Mesothelial cell of epicardium (in vitro differentiated cells): Measurements from ENCODE around the gene GSTM5. TPM values are rescaled to one million over a fixed set of nuclear protein-coding genes. Genes with fewer than 3 reads are reported as not detected.
"Not testable (repeated sequence)": the region's sequence is repeated elsewhere in the genome, so short reads cannot be mapped to it uniquely, and the experiment has no call there.

Experiments
- DNase-seq, 2 experiments: peaks; one replicate each; pipeline ENCODE4 v3.0.0; 2021; ENCODE audit warnings: low spot score in 2 of 2; ENCODE audit not compliant: unreplicated experiment in 2 of 2
- H3K27ac Mint-ChIP-seq: 2 replicates; pipeline ENCODE4 v1.8.0; 2021; ENCODE audit warnings: mixed read lengths
- H3K27me3 Mint-ChIP-seq: 2 replicates; pipeline ENCODE4 v1.8.0; 2021; ENCODE audit warnings: low read depth, mixed read lengths
- H3K36me3 Mint-ChIP-seq: 2 replicates; pipeline ENCODE4 v1.8.0; 2021; ENCODE audit warnings: mixed read lengths
- H3K4me1 Mint-ChIP-seq: 2 replicates; pipeline ENCODE4 v1.8.0; 2021; ENCODE audit warnings: mixed read lengths
- H3K4me3 Mint-ChIP-seq: 2 replicates; pipeline ENCODE4 v1.8.0; 2021; ENCODE audit warnings: mild to moderate bottlenecking, moderate library complexity, mixed read lengths
- H3K9me3 Mint-ChIP-seq: 2 replicates; pipeline ENCODE4 v1.8.0; 2021; ENCODE audit warnings: mixed read lengths
- CTCF ChIP-seq: fragments of 200-600 bp; sonication (generic); IDR thresholded peaks from one replicate; pipeline ENCODE4 v1.5.0; 2021; ENCODE audit warnings: antibody characterized with exemption; ENCODE audit not compliant: unreplicated experiment
- total RNA-seq: library from RNA; stranded (reverse); gene quantifications from 3 replicates; pipeline ENCODE4 v1.2.1, GENCODE V29; 2021

The GSTM5 gene
- total RNA-seq, 1 donor from 2014 or later = 0.29 TPM

- Mint-ChIP-seq H3K27ac (peak overlapping the region; percentile 19), H3K27me3 (no peaks in the 10 kb centered on the region), H3K9me3 (no peaks in the 10 kb centered on the region), H3K36me3 (no peaks in the 10 kb centered on the region), H3K4me3 (no peak overlapping the region), H3K4me1 (peaks cover 10% of the 10 kb centered on the region)
- TF ChIP-seq CTCF = no peak
- peak; percentile 8 to 29 for DNase-seq
Observed at GRCh38 chr1:109764561-109765482, 52.8 kb downstream of the GSTM5 start.

- no peak overlapping the region for H3K4me3 Mint-ChIP-seq
- no peak for TF ChIP-seq CTCF
- peaks cover 12% of the 10 kb centered on the region for H3K4me1 Mint-ChIP-seq
- H3K9me3 Mint-ChIP-seq = no peaks in the 10 kb centered on the region
- H3K36me3 Mint-ChIP-seq = no peaks in the 10 kb centered on the region
- H3K27ac Mint-ChIP-seq = no peak overlapping the region
- no peak for DNase-seq
- H3K27me3 Mint-ChIP-seq = no peaks in the 10 kb centered on the region
Observed at GRCh38 chr1:109765483-109765815, 53.4 kb downstream of the GSTM5 start.

- no peaks in the 10 kb centered on the region for H3K36me3 Mint-ChIP-seq
Observed at GRCh38 chr1:109765896-109766615, 54.0 kb downstream of the GSTM5 start.

GRCh38 chr1:109766991-109767636 lies 55.1 kb downstream of the GSTM5 start:
- H3K4me1 Mint-ChIP-seq = peaks cover 18% of the 10 kb centered on the region
- not testable (repeated sequence) for H3K4me3 Mint-ChIP-seq, H3K27ac Mint-ChIP-seq, H3K36me3 Mint-ChIP-seq, H3K27me3 Mint-ChIP-seq, H3K9me3 Mint-ChIP-seq
- peak in 1 of 2 experiments; percentile 2 for DNase-seq

More at GRCh38 chr1:109765896-109766615, 54.0 kb downstream of the GSTM5 start:
- Mint-ChIP-seq H3K4me3 (no peak overlapping the region), H3K27ac (no peak overlapping the region), H3K9me3 (no peaks in the 10 kb centered on the region), H3K4me1 (peaks cover 18% of the 10 kb centered on the region), H3K27me3 (no peaks in the 10 kb centered on the region)
- DNase-seq = peak in 1 of 2 experiments; percentile 14
- TF ChIP-seq CTCF = no peak

Other genes starting within 250 kb of the GSTM5 start
- 0.11 to 0.22 TPM (median 0.14 TPM) in 3 replicates for gene SYPL2, start 245.7 kb upstream of the GSTM5 start, total RNA-seq
- 13.8 to 14.9 TPM (median 13.8 TPM) in 3 replicates for gene ATXN7L2, start 228.3 kb upstream of the GSTM5 start, total RNA-seq
- 9.5 to 11.7 TPM (median 10.6 TPM) in 3 replicates for gene CYB561D1, start 218.2 kb upstream of the GSTM5 start, total RNA-seq
- gene AMIGO1, start 202.5 kb upstream of the GSTM5 start, total RNA-seq = 5.0 to 5.4 TPM (median 5.1 TPM) in 3 replicates
- not detected in 3 replicates for gene GPR61, start 172.4 kb upstream of the GSTM5 start, total RNA-seq
- 7.8 to 8.2 TPM (median 8.2 TPM) in 3 replicates for gene GNAI3, start 163.6 kb upstream of the GSTM5 start, total RNA-seq
- gene GNAT2, start 92.6 kb upstream of the GSTM5 start, total RNA-seq = 0.36 TPM in 1 of 3 replicates, not detected in the others
- gene AMPD2, start 92.4 kb upstream of the GSTM5 start, total RNA-seq = 133 to 141 TPM (median 134 TPM) in 3 replicates
- 23.4 to 24.9 TPM (median 23.7 TPM) in 3 replicates for gene GSTM4, start 56.2 kb upstream of the GSTM5 start, total RNA-seq
- gene GSTM2, start 44.2 kb upstream of the GSTM5 start, total RNA-seq = 169 to 186 TPM (median 177 TPM) in 3 replicates
- gene GSTM1, start 24.4 kb upstream of the GSTM5 start, total RNA-seq = 48.8 to 54.2 TPM (median 52.3 TPM) in 3 replicates
- 49.7 to 57.9 TPM (median 55.2 TPM) in 3 replicates for gene GSTM3, start 28.8 kb downstream of the GSTM5 start, total RNA-seq
- gene EPS8L3, start 51.7 kb downstream of the GSTM5 start, total RNA-seq = 0.13 to 0.34 TPM in 2 of 3 replicates, not detected in the other
- gene CSF1, start 198.6 kb downstream of the GSTM5 start, total RNA-seq = 27.1 to 28.9 TPM (median 27.4 TPM) in 3 replicates